Trophoblast cell (in vitro differentiated cells and primary cell): ENCODE data around the gene GNB5.
"Not testable (repeated sequence)": the region's sequence is repeated elsewhere in the genome, so short reads cannot be mapped to it uniquely, and the experiment has no call there.

Experiments used
- DNase-seq, 2 donors: peaks; one replicate each; pipeline ENCODE4 v3.0.0-alpha.2; 2016
- H2AFZ ChIP-seq: 2 replicates; pipeline ENCODE4 v1.6.1; 2013; ENCODE audit warnings: low read length, moderate library complexity, mild to moderate bottlenecking; ENCODE audit not compliant: insufficient read depth, poor library complexity
- H2AK5ac ChIP-seq: 2 replicates; pipeline ENCODE4 v1.6.1; 2013; ENCODE audit warnings: mild to moderate bottlenecking, low read length
- H2BK120ac ChIP-seq: 2 replicates; pipeline ENCODE4 v1.6.1; 2013; ENCODE audit warnings: low read length, mild to moderate bottlenecking, moderate library complexity; ENCODE audit not compliant: insufficient read depth, poor library complexity
- H2BK12ac ChIP-seq: 2 replicates; pipeline ENCODE4 v1.6.1; 2013; ENCODE audit warnings: mild to moderate bottlenecking, low read length, moderate library complexity
- H2BK5ac ChIP-seq: 2 replicates; pipeline ENCODE4 v1.6.1; 2013; ENCODE audit warnings: low read length, low read depth, moderate library complexity, mild to moderate bottlenecking; ENCODE audit not compliant: poor library complexity
- H3K14ac ChIP-seq: 2 replicates; pipeline ENCODE4 v1.6.1; 2013; ENCODE audit warnings: mild to moderate bottlenecking, low read length
- H3K18ac ChIP-seq: 2 replicates; pipeline ENCODE4 v1.6.1; 2013; ENCODE audit warnings: mild to moderate bottlenecking, low read length
- H3K23ac ChIP-seq: 2 replicates; pipeline ENCODE4 v1.6.1; 2013; ENCODE audit warnings: low read length
- H3K27ac ChIP-seq: 2 replicates; pipeline ENCODE4 v1.5.1; 2013; ENCODE audit warnings: low read depth, mild to moderate bottlenecking, inconsistent platforms, low read length, moderate library complexity
- H3K27me3 ChIP-seq: 2 replicates; pipeline ENCODE4 v1.6.1; 2013; ENCODE audit warnings: inconsistent platforms, mild to moderate bottlenecking, low read length, moderate library complexity; ENCODE audit not compliant: insufficient read depth
- H3K36me3 ChIP-seq, 2 experiments: 1 replicate in 1 of 2; 2 replicates in 1 of 2; pipeline ENCODE4 v1.6.1; 2013; ENCODE audit warnings: low read length in 2 of 2, mild to moderate bottlenecking in 2 of 2, moderate library complexity in 1 of 2; ENCODE audit not compliant: insufficient read depth in 2 of 2, control insufficient read depth in 1 of 2
- H3K4ac ChIP-seq: 2 replicates; pipeline ENCODE4 v1.6.1; 2013; ENCODE audit warnings: low read depth, mild to moderate bottlenecking, low read length, moderate library complexity
- H3K4me1 ChIP-seq, 2 experiments: 1 replicate in 1 of 2; 2 replicates in 1 of 2; pipeline ENCODE4 v1.6.1; 2013; ENCODE audit warnings: low read length in 2 of 2, mild to moderate bottlenecking in 2 of 2, moderate library complexity in 1 of 2; ENCODE audit not compliant: insufficient read depth in 2 of 2, control insufficient read depth in 1 of 2
- H3K4me2 ChIP-seq: 2 replicates; pipeline ENCODE4 v1.6.1; 2013; ENCODE audit warnings: inconsistent platforms, mild to moderate bottlenecking, low read length, moderate library complexity
- H3K4me3 ChIP-seq: 2 replicates; pipeline ENCODE4 v1.5.1; 2013; ENCODE audit warnings: mild to moderate bottlenecking, low read depth, low read length, inconsistent platforms
- H3K79me1 ChIP-seq: one replicate; pipeline ENCODE4 v1.6.1; 2013; ENCODE audit warnings: low read length
- H3K79me2 ChIP-seq: 2 replicates; pipeline ENCODE4 v1.6.1; 2013; ENCODE audit warnings: low read length, mild to moderate bottlenecking; ENCODE audit not compliant: control insufficient read depth, insufficient read depth, poor library complexity
- H3K9ac ChIP-seq: 2 replicates; pipeline ENCODE4 v1.6.1; 2013; ENCODE audit warnings: mild to moderate bottlenecking, low read length
- H3K9me3 ChIP-seq: 2 replicates; pipeline ENCODE4 v1.6.1; 2013; ENCODE audit warnings: low read depth, mild to moderate bottlenecking, control low read depth, inconsistent platforms, low read length; ENCODE audit not compliant: insufficient read depth
- H4K12ac ChIP-seq: 2 replicates; pipeline ENCODE4 v1.6.1; 2013; ENCODE audit warnings: low read depth, mild to moderate bottlenecking, low read length, moderate library complexity
- H4K8ac ChIP-seq: 2 replicates; pipeline ENCODE4 v1.6.1; 2013; ENCODE audit warnings: low read depth, mild to moderate bottlenecking, low read length, moderate library complexity
- H4K91ac ChIP-seq: one replicate; pipeline ENCODE4 v1.6.1; 2013; ENCODE audit warnings: low read depth, mild to moderate bottlenecking, low read length, moderate library complexity
- WGBS: extraction: QIAGEN DNeasy Blood & Tissue Kit; methylation state at CpG from one replicate; pipeline ENCODE4 v1.1.7; 2013; ENCODE audit warnings: missing lambda C conversion rate; ENCODE audit not compliant: insufficient read length, insufficient coverage; ENCODE audit errors: extremely low coverage; 5-methylcytosine and 5-hydroxymethylcytosine counted together

The GNB5 gene

DNA sequence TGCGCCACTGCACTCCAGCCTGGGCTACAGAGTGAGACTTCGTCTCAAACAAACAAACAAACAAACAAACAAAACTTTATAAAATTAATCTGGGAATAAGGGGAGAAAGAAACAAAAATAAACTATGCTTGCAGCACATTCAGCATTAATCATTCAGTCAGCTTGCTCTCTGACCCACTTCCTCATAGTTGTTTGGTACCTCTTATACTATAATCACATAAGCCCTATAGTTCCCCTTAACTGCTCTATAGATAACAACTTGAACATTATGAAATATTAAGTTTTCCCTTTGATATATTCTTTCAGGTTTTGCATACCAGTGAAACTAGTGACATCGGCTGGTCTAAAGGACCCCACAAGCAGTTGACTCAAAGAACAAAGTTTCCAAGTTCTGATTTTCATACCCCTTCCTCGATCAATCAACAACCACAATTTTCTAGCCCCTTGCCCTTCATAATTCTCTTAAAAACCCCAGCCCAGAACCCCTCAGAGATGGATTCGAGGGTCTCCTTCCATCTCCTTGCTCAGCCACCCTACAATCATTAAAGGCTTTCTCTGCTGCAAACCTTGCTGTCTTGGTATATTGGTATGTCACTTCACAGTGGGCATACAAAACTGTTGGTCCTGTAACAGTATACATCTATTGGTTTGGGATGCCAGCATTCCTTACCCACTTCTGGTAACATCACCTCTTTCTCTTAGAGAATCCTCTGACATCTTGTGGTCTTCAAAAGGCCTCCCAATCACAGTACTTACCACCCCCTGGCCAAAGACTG lies 105.0 kb downstream of the GNB5 start:
- no peak overlapping the region for H3K14ac ChIP-seq
- no peak overlapping the region for H2AK5ac ChIP-seq
- H4K8ac ChIP-seq = no peak overlapping the region
- WGBS = no CpG with 5 or more reads among the region's 5 CpGs
- H3K27ac ChIP-seq = no peak overlapping the region
- H3K4me3 ChIP-seq = no peak overlapping the region
- no peaks in the 10 kb centered on the region for H3K79me2 ChIP-seq
- no peak overlapping the region for H3K18ac ChIP-seq
- no peak overlapping the region for H2AFZ ChIP-seq
- H2BK5ac ChIP-seq = no peak overlapping the region
- H3K9me3 ChIP-seq = peaks cover 1% of the 10 kb centered on the region
- H3K27me3 ChIP-seq = no peaks in the 10 kb centered on the region
- no peak overlapping the region for H3K4ac ChIP-seq
- H3K23ac ChIP-seq = no peak overlapping the region
- H3K79me1 ChIP-seq = no peaks in the 10 kb centered on the region
- no peak overlapping the region for H4K91ac ChIP-seq
- H3K36me3 ChIP-seq = no peaks in the 10 kb centered on the region
- H2BK120ac ChIP-seq = no peak overlapping the region
- H3K9ac ChIP-seq = no peak overlapping the region
- H3K4me2 ChIP-seq = no peak overlapping the region
- H3K4me1 ChIP-seq = no peaks in the 10 kb centered on the region
- no peak overlapping the region for H2BK12ac ChIP-seq
- no peak overlapping the region for H4K12ac ChIP-seq
- DNase-seq = no peak

DNA sequence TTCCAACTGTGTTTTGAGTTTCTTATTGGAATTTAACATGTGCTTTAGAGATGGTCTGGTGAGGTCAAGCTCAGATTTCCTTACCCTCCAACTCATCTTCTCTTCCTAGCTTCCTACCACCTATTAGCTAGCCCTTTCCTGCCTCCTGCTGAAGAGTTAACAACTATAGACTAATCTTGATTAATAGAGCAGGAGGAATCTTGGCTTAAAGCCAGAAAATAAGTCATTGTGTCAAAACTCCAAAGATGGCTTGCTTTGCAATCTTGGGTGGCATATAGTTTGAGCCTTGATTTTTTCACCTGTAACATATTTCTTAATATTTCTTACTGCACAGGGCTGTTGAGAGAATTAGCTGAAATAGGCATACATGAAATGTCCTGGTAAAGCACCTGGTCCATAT lies 105.9 kb downstream of the GNB5 start:
- Histone ChIP-seq H3K23ac (no peak overlapping the region), H3K4ac (no peak overlapping the region), H2BK120ac (no peak overlapping the region), H2AK5ac (no peak overlapping the region), H3K18ac (no peak overlapping the region), H3K36me3 (no peaks in the 10 kb centered on the region), H2BK5ac (no peak overlapping the region), H3K4me2 (no peak overlapping the region), H3K27ac (no peak overlapping the region), H3K4me3 (no peak overlapping the region), H3K14ac (no peak overlapping the region), H3K79me1 (no peaks in the 10 kb centered on the region), H3K27me3 (no peaks in the 10 kb centered on the region), H3K9me3 (peaks cover 1% of the 10 kb centered on the region), H4K91ac (no peak overlapping the region), H2AFZ (no peak overlapping the region), H4K12ac (no peak overlapping the region), H3K9ac (no peak overlapping the region), H3K79me2 (no peaks in the 10 kb centered on the region), H4K8ac (no peak overlapping the region), H3K4me1 (no peaks in the 10 kb centered on the region), H2BK12ac (no peak overlapping the region)
- no peak for DNase-seq

DNA sequence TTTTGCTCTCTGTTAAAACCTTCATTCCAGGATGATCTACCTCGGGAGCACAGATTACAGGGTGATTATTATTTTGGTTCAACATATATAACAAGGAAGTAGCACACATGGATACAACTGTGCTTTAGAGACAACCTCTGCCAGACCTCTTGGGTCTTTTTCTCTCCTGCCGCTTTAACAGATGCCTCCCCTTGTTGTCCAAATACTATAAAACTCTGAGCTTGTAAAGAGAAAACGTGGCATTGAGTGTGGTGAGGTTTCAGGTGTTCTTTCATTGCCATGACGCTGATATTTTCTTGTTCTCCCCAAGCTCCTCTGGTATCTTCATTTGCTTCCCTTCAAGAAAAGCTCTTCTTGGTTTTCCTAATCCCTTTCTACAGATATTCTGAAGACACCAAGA lies 107.6 kb downstream of the GNB5 start:
- Histone ChIP-seq H3K79me1 (no peaks in the 10 kb centered on the region), H2BK12ac (no peak overlapping the region), H2AFZ (no peak overlapping the region), H3K27ac (no peak overlapping the region), H3K4ac (no peak overlapping the region), H3K4me3 (no peak overlapping the region), H3K18ac (no peak overlapping the region), H3K14ac (no peak overlapping the region), H3K4me1 (no peaks in the 10 kb centered on the region), H2AK5ac (no peak overlapping the region), H3K27me3 (no peaks in the 10 kb centered on the region), H3K4me2 (no peak overlapping the region), H2BK120ac (no peak overlapping the region), H4K12ac (no peak overlapping the region), H3K79me2 (no peaks in the 10 kb centered on the region), H4K8ac (no peak overlapping the region), H2BK5ac (no peak overlapping the region), H3K9ac (no peak overlapping the region), H3K9me3 (peaks cover 1% of the 10 kb centered on the region), H3K23ac (no peak overlapping the region), H3K36me3 (no peaks in the 10 kb centered on the region), H4K91ac (no peak overlapping the region)
- WGBS = no CpG with 5 or more reads among the region's 4 CpGs
- DNase-seq = no peak

DNA sequence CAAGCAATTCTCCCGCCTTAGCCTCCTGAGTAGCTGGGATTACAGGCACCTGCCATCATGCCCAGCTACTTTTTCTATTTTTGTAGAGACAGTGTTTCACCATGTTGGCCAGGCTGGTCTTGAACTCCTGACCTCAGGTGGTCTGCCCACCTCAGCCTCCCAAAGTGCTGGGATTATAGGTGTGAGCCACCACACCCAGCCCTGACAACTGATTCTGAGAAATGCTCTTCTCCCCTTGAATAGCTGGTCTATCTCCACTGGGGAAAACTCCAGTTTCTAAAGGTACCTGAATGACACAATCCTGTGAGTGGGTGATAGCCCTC lies 108.2 kb downstream of the GNB5 start:
- not testable (repeated sequence) for H3K4me3 ChIP-seq, H2AK5ac ChIP-seq, DNase-seq, H3K27ac ChIP-seq, H3K79me2 ChIP-seq, H3K27me3 ChIP-seq, H3K4ac ChIP-seq, H3K14ac ChIP-seq, H2BK12ac ChIP-seq, H2BK120ac ChIP-seq, H3K4me1 ChIP-seq, H3K79me1 ChIP-seq, H3K9me3 ChIP-seq, H3K23ac ChIP-seq, H4K8ac ChIP-seq, H2BK5ac ChIP-seq, H2AFZ ChIP-seq, H4K91ac ChIP-seq, H3K36me3 ChIP-seq, H3K9ac ChIP-seq, H3K18ac ChIP-seq, H3K4me2 ChIP-seq, H4K12ac ChIP-seq
- WGBS = no CpG with 5 or more reads among the region's 1 CpG
